Endothelial cell of umbilical vein (primary cell): ENCODE measurements around the gene RBM47. TPM values are rescaled to one million over a fixed set of nuclear protein-coding genes. Genes with fewer than 3 reads are reported as not detected.
"Not testable (repeated sequence)": the region's sequence is repeated elsewhere in the genome, so short reads cannot be mapped to it uniquely, and the experiment has no call there.

ENCODE experiments used
- BruUV-seq: library from RNA; stranded (reverse); fragments of 400-500 nt; replicated peaks from 2 replicates; lab custom pipeline; 2021; lab: Mats Ljungman, UMichigan
- CTCF ChIA-PET: fragments of 300-600, 350-600 bp; sonication (Branson Sonifier 250); formaldehyde crosslinking; loops from one replicate; lab custom pipeline; 2021; ENCODE audit warnings: antibody characterized with exemption, inconsistent platforms; lab: Charles Lee
- POLR2A ChIA-PET: fragments of 300-600, 350-600 bp; sonication (Branson Sonifier 250); formaldehyde crosslinking; loops from one replicate; lab custom pipeline; 2021; ENCODE audit warnings: antibody characterized with exemption, inconsistent platforms; lab: Charles Lee
- DNase-seq: peaks from one replicate; pipeline ENCODE4 v3.0.0-alpha.2; 2011; ENCODE audit warnings: low read depth, low spot score
- FAIRE-seq: peaks from 2 replicates; lab custom pipeline; 2011; peaks lifted over from hg19 to GRCh38; lab: Jason Lieb, UNC
- H2AFZ ChIP-seq: 2 replicates; pipeline ENCODE4 v1.6.0; 2012; ENCODE audit warnings: low read depth, low read length, control low read depth, inconsistent platforms
- H3K27ac ChIP-seq: 2 replicates; pipeline ENCODE4 v1.5.1; 2011; ENCODE audit warnings: low read depth, mild to moderate bottlenecking, control low read depth, low read length, moderate library complexity; ENCODE audit not compliant: insufficient read depth
- H3K27me3 ChIP-seq, 2 experiments: 2 replicates each; pipeline versions ENCODE4 v1.6.0 to v1.6.1; 2011; ENCODE audit warnings: low read length in 2 of 2, mixed read lengths in 1 of 2; ENCODE audit not compliant: control insufficient read depth in 2 of 2, insufficient read depth in 2 of 2
- H3K36me3 ChIP-seq, 2 experiments: 2 replicates in 1 of 2; 3 replicates in 1 of 2; pipeline ENCODE4 v1.5.1; 2011; ENCODE audit warnings: low read length in 2 of 2, mild to moderate bottlenecking in 1 of 2, moderate library complexity in 1 of 2; ENCODE audit not compliant: control insufficient read depth in 2 of 2, insufficient read depth in 2 of 2; ENCODE audit errors: extremely low read depth in 1 of 2
- H3K4me1 ChIP-seq: 3 replicates; pipeline ENCODE4 v1.5.1; 2011; ENCODE audit warnings: mild to moderate bottlenecking, low read length; ENCODE audit not compliant: control insufficient read depth, insufficient read depth; ENCODE audit errors: extremely low read depth
- H3K4me2 ChIP-seq: 2 replicates; pipeline ENCODE4 v1.6.1; 2011; ENCODE audit warnings: low read length, control low read depth, mixed read lengths; ENCODE audit not compliant: insufficient read depth
- H3K4me3 ChIP-seq, 3 experiments: fragments of 200-600 bp in 1 of 3; sonication (generic), shearing (Covaris generic) in 1 of 3; replicated peaks in 1 of 3; 2 replicates each; pipeline ENCODE4 v1.5.1; 2011 to 2016; ENCODE audit warnings: control low read depth in 3 of 3, low read length in 3 of 3, mild to moderate bottlenecking in 2 of 3, inconsistent platforms in 1 of 3, low read depth in 1 of 3, moderate library complexity in 1 of 3; ENCODE audit not compliant: insufficient read depth in 1 of 3
- H3K79me2 ChIP-seq: 2 replicates; pipeline ENCODE4 v1.6.0; 2012; ENCODE audit warnings: low read length, inconsistent platforms; ENCODE audit not compliant: control insufficient read depth, insufficient read depth
- H3K9ac ChIP-seq: replicated peaks from 2 replicates; pipeline ENCODE3; 2011; ENCODE audit warnings: low read length, control low read depth; ENCODE audit not compliant: insufficient read depth; ENCODE audit errors: extremely low read depth
- H3K9me1 ChIP-seq: replicated peaks from 3 replicates; pipeline ENCODE4 v1.6.0; 2011; ENCODE audit warnings: mild to moderate bottlenecking, low read length; ENCODE audit not compliant: control insufficient read depth, insufficient read depth; ENCODE audit errors: extremely low read depth
- H3K9me3 ChIP-seq: replicated peaks from 2 replicates; pipeline ENCODE4 v1.5.1; 2012; ENCODE audit warnings: low read length, inconsistent platforms; ENCODE audit not compliant: control insufficient read depth, insufficient read depth
- H4K20me1 ChIP-seq: replicated peaks from 2 replicates; pipeline ENCODE3; 2011; ENCODE audit warnings: mild to moderate bottlenecking, low read length; ENCODE audit not compliant: control insufficient read depth, insufficient read depth; ENCODE audit errors: extremely low read depth
- EZH2 ChIP-seq: IDR thresholded peaks from 2 replicates; pipeline ENCODE4 v1.6.1; 2012; ENCODE audit warnings: borderline replicate concordance, low read depth, mild to moderate bottlenecking, moderate library complexity, low read length, inconsistent platforms; ENCODE audit not compliant: severe bottlenecking
- JUN ChIP-seq: IDR thresholded peaks from 2 replicates; pipeline ENCODE4 v1.6.1; 2011; ENCODE audit warnings: borderline replicate concordance, low read depth; ENCODE audit not compliant: insufficient read length, insufficient read depth
- POLR2A ChIP-seq: IDR thresholded peaks from 2 replicates; pipeline ENCODE4 v1.6.1; 2012; ENCODE audit warnings: low read depth, mild to moderate bottlenecking, control low read depth, low read length
- POLR2AphosphoS5 ChIP-seq: IDR thresholded peaks from 2 replicates; pipeline ENCODE4 v1.6.1; 2012; ENCODE audit warnings: low read depth, mild to moderate bottlenecking, control low read depth, low read length, moderate library complexity; ENCODE audit not compliant: insufficient read depth
- dilution Hi-C: fragments of 300-500 bp; cut with MboI; formaldehyde crosslinking; loops from one replicate; pipeline ENCODE4 v1.15.0; 2019; ENCODE audit warnings: low sequenced_read_pairs; ENCODE audit not compliant: extremely low pct_ligation_motif_present
- intact Hi-C: fragments of 100-400 bp; cut with micrococcal nuclease; formaldehyde crosslinking; loops from one replicate; pipeline ENCODE4 v1.10.0; 2022
- polyA plus RNA-seq, 4 experiments: library from polyadenylated mRNA; depleted of rRNA in 3 of 4; stranded (reverse) in 3 of 4; unstranded in 1 of 4; fragments of >200 nt; gene quantifications; 2 replicates each; pipeline versions ENCODE4 v1.2.1 to v1.2.3, GENCODE V29; 2011 to 2012; ENCODE audit warnings: missing spikeins in 1 of 4
- total RNA-seq: library from RNA; stranded (reverse); gene quantifications from 2 replicates; pipeline ENCODE4 v1.2.3, GENCODE V29; 2021
- TF ChIP-seq, protein P1 (sequence below), 2 donors: IDR thresholded peaks; 1 replicate in 1 of 2; 2 replicates in 1 of 2; pipeline ENCODE4 v1.5.1; 2011; ENCODE audit warnings: low read length in 2 of 2, mild to moderate bottlenecking in 2 of 2, moderate library complexity in 2 of 2, control low read depth in 1 of 2, inconsistent platforms in 1 of 2, low read depth in 1 of 2; ENCODE audit not compliant: insufficient read depth in 1 of 2; ENCODE audit errors: extremely low read depth in 1 of 2

The RBM47 gene
- total and polyA plus RNA-seq, 2 donors (not counting 3 experiments of a cell fraction or from before 2014, with no cell fraction given) = not detected

DNA sequence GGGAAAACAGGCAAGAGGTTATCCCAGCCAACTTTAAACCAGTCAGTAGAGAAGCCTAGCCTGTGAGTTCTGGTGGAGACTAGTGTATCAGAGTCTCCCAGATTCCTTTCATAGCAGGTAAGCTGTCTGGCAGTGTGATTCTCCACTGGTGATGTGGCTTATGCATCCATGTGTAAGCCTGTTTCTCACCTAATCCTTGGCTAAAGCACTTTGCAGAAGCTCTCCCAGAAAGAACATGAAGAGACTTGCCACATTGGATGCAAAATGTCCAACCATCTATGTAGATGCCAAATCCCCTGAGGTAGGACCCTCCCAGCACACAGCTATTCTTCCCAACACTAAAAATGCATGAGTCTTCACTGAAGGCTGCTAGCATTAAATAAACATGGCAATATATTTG is 182.8 kb downstream of the RBM47 start:
- dilution Hi-C loops = no loop called here
- Histone ChIP-seq H3K9me3 (no peaks in the 10 kb centered on the region), H3K4me1 (no peaks in the 10 kb centered on the region), H3K4me3 (no peak overlapping the region), H3K79me2 (no peaks in the 10 kb centered on the region), H2AFZ (no peak overlapping the region), H3K27me3 (no peaks in the 10 kb centered on the region), H3K9me1 (no peaks in the 10 kb centered on the region), H3K27ac (no peak overlapping the region), H3K4me2 (no peak overlapping the region), H3K36me3 (no peaks in the 10 kb centered on the region), H4K20me1 (no peaks in the 10 kb centered on the region), H3K9ac (no peak overlapping the region)
- no peak for TF ChIP-seq EZH2
- TF ChIP-seq JUN = no peak
- TF ChIP-seq POLR2A = no peak
- TF ChIP-seq, protein P1, sequence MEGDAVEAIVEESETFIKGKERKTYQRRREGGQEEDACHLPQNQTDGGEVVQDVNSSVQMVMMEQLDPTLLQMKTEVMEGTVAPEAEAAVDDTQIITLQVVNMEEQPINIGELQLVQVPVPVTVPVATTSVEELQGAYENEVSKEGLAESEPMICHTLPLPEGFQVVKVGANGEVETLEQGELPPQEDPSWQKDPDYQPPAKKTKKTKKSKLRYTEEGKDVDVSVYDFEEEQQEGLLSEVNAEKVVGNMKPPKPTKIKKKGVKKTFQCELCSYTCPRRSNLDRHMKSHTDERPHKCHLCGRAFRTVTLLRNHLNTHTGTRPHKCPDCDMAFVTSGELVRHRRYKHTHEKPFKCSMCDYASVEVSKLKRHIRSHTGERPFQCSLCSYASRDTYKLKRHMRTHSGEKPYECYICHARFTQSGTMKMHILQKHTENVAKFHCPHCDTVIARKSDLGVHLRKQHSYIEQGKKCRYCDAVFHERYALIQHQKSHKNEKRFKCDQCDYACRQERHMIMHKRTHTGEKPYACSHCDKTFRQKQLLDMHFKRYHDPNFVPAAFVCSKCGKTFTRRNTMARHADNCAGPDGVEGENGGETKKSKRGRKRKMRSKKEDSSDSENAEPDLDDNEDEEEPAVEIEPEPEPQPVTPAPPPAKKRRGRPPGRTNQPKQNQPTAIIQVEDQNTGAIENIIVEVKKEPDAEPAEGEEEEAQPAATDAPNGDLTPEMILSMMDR (IDR thresholded peaks at IDR 0.05; ENCODE audit: extremely low read depth in 1 of 2, insufficient read depth in 1 of 2, low read depth in 1 of 2, low read length in 2 of 2) = no peak
- TF ChIP-seq POLR2AphosphoS5 = no peak
- intact Hi-C loops = no loop called here
- no TSS peak for BruUV-seq
- CTCF ChIA-PET = interaction anchor here (0.6 kb wide), 1 partner anchor 80 kb away, joined by 3 read pairs; no protein-coding TSS in a partner anchor
- FAIRE-seq (no peak), DNase-seq (no peak)
- POLR2A ChIA-PET = no interaction called here

DNA sequence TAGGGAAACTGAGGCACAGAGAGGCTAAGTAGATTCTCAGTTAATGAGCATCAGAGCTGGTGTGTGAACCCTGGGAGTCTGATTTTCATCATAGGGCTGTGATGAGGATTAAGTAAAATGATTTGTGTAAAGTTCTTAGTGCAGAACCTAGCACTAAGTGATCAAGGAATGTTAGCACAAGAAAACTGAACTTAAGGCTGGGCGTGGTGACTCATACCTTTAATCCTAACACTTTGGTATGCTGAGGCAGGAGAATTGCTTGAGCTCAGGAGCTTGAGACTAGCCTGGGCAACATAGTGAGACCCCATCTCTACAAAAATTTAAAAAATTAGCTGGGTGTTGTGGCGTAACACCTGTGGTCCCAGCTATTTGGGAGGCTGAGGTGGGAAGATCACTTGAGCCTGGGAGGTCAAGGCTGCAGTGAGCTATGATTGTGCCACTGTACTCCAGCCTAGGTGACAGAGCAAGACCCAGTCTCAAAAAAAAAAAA is 183.4 kb downstream of the RBM47 start:
- H2AFZ ChIP-seq, BruUV-seq, dilution Hi-C loops, DNase-seq, H3K79me2 ChIP-seq, POLR2A ChIA-PET, H4K20me1 ChIP-seq, H3K36me3 ChIP-seq, H3K27ac ChIP-seq, H3K27me3 ChIP-seq, intact Hi-C loops, FAIRE-seq, H3K9me1 ChIP-seq, H3K9ac ChIP-seq, H3K4me2 ChIP-seq, H3K4me3 ChIP-seq, CTCF ChIA-PET, H3K4me1 ChIP-seq, H3K9me3 ChIP-seq: not testable (repeated sequence)
